Heart left ventricle (tissue), 16 donors: ENCODE measurements around the gene USP9X. TPM values are rescaled to one million over a fixed set of nuclear protein-coding genes. Genes with fewer than 3 reads are reported as not detected.

Source experiments
- ATAC-seq, 4 donors: fragments of 200-7000 bp; cut with Tn5 transposase; one replicate each; pipeline ENCODE4 v1.9.1; 2020 to 2022; ENCODE audit warnings: moderate library complexity in 4 of 4, mild to moderate bottlenecking in 3 of 4, moderate number of reproducible peaks in 1 of 4
- DNase-seq, 5 donors: peaks; one replicate each; pipeline ENCODE4 v3.0.0-alpha.2; 2020
- H3K27ac ChIP-seq, 12 donors: fragments of 200-600 bp; sonication (generic) in 4 of 12; one replicate each; pipeline versions ENCODE4 v1.5.0 to v1.8.0; 2016 to 2022; ENCODE audit warnings: mild to moderate bottlenecking in 2 of 12
- H3K27me3 ChIP-seq, 9 donors: fragments of 200-600 bp; sonication (generic) in 2 of 9; one replicate each; pipeline versions ENCODE4 v1.5.1 to v1.8.0; 2016 to 2022; ENCODE audit warnings: mild to moderate bottlenecking in 3 of 9
- H3K36me3 ChIP-seq, 9 donors: fragments of 200-600 bp; sonication (generic) in 2 of 9; one replicate each; pipeline versions ENCODE4 v1.5.0 to v1.8.0; 2018 to 2022; ENCODE audit warnings: mild to moderate bottlenecking in 2 of 9
- H3K4me1 ChIP-seq, 12 donors: fragments of 200-600 bp; sonication (generic) in 4 of 12; one replicate each; pipeline versions ENCODE4 v1.5.0 to v1.8.0; 2016 to 2022; ENCODE audit warnings: mild to moderate bottlenecking in 3 of 12
- H3K4me3 ChIP-seq, 12 donors: fragments of 200-600 bp; sonication (generic) in 4 of 12; one replicate each; pipeline versions ENCODE4 v1.5.0 to v1.8.0; 2017 to 2022; ENCODE audit warnings: mild to moderate bottlenecking in 9 of 12, moderate library complexity in 4 of 12
- H3K9me3 ChIP-seq, 12 donors: fragments of 200-600 bp; sonication (generic) in 4 of 12; one replicate each; pipeline versions ENCODE4 v1.5.0 to v1.8.0; 2016 to 2022; ENCODE audit warnings: mild to moderate bottlenecking in 1 of 12
- CTCF ChIP-seq, 12 donors: fragments of 200-600 bp; sonication (generic) in 4 of 12; IDR thresholded peaks; one replicate each; pipeline versions ENCODE4 v1.5.0 to v1.8.0; 2018 to 2022; ENCODE audit warnings: antibody characterized with exemption in 12 of 12, mild to moderate bottlenecking in 5 of 12
- POLR2A ChIP-seq, 2 donors: fragments of 450-650 bp; IDR thresholded peaks; one replicate each; pipeline ENCODE4 v1.6.1; 2017; ENCODE audit warnings: antibody characterized with exemption in 2 of 2, mild to moderate bottlenecking in 2 of 2, moderate library complexity in 2 of 2
- WGBS, 4 donors: extraction: QIAGEN DNeasy Blood & Tissue Kit in 2 of 4; methylation state at CpG; one replicate each; pipeline versions ENCODE4 v1.1.5 to v1.1.7; 2013 to 2018; 5-methylcytosine and 5-hydroxymethylcytosine counted together
- intact Hi-C, 10 donors: fragments of 100-400 bp; cut with DNase I; formaldehyde crosslinking; loops; one replicate each; pipeline versions ENCODE4 v1.11.1 to v1.14.2; 2022
- long read RNA-seq, 3 donors: library from polyadenylated mRNA; unstranded; transcript quantifications; one replicate each; pipeline ENCODE4 v2.0.0, GENCODE V29; 2020 to 2021
- polyA plus RNA-seq, 2 donors: library from polyadenylated mRNA; stranded (reverse); fragments of 200-250 nt; gene quantifications; one replicate each; pipeline ENCODE4 v1.2.3, GENCODE V29; 2013
- total RNA-seq, 9 donors: library from RNA; depleted of rRNA in 2 of 9; stranded (reverse); fragments of >200 nt in 2 of 9; fragmentation: NEBNext Ultra II Directional in 3 of 9; extraction: Animal tissue kit (Norgen Biotek cat#: 25700) in 3 of 9; gene quantifications; one replicate each; pipeline versions ENCODE4 v1.1.0 to v1.2.4, GENCODE V29; 2016 to 2023
- donor health status: ischemic (EF 13 %, LVEDD 7.1; RV severe dilation, severe dysfunction).
- donor health status: healthy with polysubstance abuse.
- donor health status: DM: no; HTN: yes; CAD: no.
- donor health status: DM: no; HTN: no; CAD: no.
- donor health status: ischemic (EF 25% LVEDD 6.9; RV normal size, moderate dysfunction).
- donor health status: ischemic (EF 25% LVEDD 5.7; RV mildly dilated, moderate dysfunction).
- donor health status: healthy.
- donor health status: DM: yes; HTN: yes; CAD: no.
- donor health status: ischemic (EF 35%, LVEDD 5.7; RV mildly dilated, moderate dysfunction).
- donor health status: nonischemic (EF 11% LVEDD 7.7; RV severe dilation, severe dysfunction).
- donor health status: DM: yes; HTN: yes; CAD: no.
- donor health status: PGD.
- donor health status: ischemic (EF 29% LVEDD 5.4; RV normal size, mild dysfunction).
- donor health status: nonischemic (EF 23%, LVEDD 6.1; RV moderate dilation, normal function).

USP9X gene
- 10 to 100 TPM; 54.6 to 80.1 (median 67.3) TPM for total RNA-seq
- 10 to 100 TPM in 1 of 2 donors, 1 to 10 TPM in 1; 9.5 to 22.1 TPM for polyA plus RNA-seq
- long read RNA-seq, donor 1, full-length matches to known transcripts = 3 of 29 reads
- long read RNA-seq, donor 1, partial matches to known transcripts = 24 of 29 reads
- long read RNA-seq, donor 1, other reads (novel, unspliced or antisense) = 2 of 29 reads
- long read RNA-seq, donor 2, partial matches to known transcripts = 34 of 41 reads
- long read RNA-seq, donor 2, other reads (novel, unspliced or antisense) = 7 of 41 reads
- long read RNA-seq, donor 3, full-length matches to known transcripts = 1 of 27 reads
- long read RNA-seq, donor 3, partial matches to known transcripts = 21 of 27 reads
- long read RNA-seq, donor 3, other reads (novel, unspliced or antisense) = 5 of 27 reads

GRCh38 chrX:41084893-41085511, at the start of gene USP9X:
Gene USP9X, plus strand, starts transcription at chrX:41085445. Its CDS starts 38,184 bp downstream, at chrX:41123629.
- TF ChIP-seq CTCF (IDR thresholded peaks at IDR 0.05) (peak in 1 of 12 donors; percentile 6), POLR2A (IDR thresholded peaks at IDR 0.05) (peak in 1 of 2 donors; percentile 72)
- Histone ChIP-seq H3K4me3 (peak within 1 kb of the TSS; percentile 52 to 99 (median 90)), H3K9me3 (no peaks in the 10 kb centered on the region), H3K27ac (peak within 1 kb of the TSS; percentile 90 to 100 (median 99)), H3K4me1 (peaks cover 0 to 42% (median 16%) of the 10 kb centered on the region in 12 donors), H3K27me3 (peaks cover 0 to 6% (median 0%) of the 10 kb centered on the region in 9 donors), H3K36me3 (peaks cover 0 to 6% (median 0%) of the 10 kb centered on the region in 9 donors)
- peak; percentile 85 to 93 (median 92) for ATAC-seq
- peak; percentile 90 to 93 (median 93) for DNase-seq
- 0 to 3% (median 1%) methylated on average over 28 to 55 of the region's 61 CpGs for WGBS, 4 donors
- intact Hi-C loops = loop anchor here in 7 of 10 donors (1.0 to 10.0 kb wide), 8 partner anchors 70 to 430 kb away; partner anchors contain the start of genes DDX3X (in 1 of the 7) and MED14 (in 1 of the 7)

GRCh38 chrX:41035582-41035981, 49.7 kb upstream of the USP9X start:
- no peak overlapping the region for H3K4me3 ChIP-seq
- 89 to 100% (median 95%) methylated on average over 1 of the region's 1 CpG for WGBS, 4 donors
- no peaks in the 10 kb centered on the region for H3K36me3 ChIP-seq
- no peak for DNase-seq
- H3K4me1 ChIP-seq = no peaks in the 10 kb centered on the region
- peaks cover 0 to 25% (median 0%) of the 10 kb centered on the region in 9 donors for H3K27me3 ChIP-seq
- no peak overlapping the region for H3K27ac ChIP-seq
- H3K9me3 ChIP-seq = peaks cover 0 to 4% (median 0%) of the 10 kb centered on the region in 12 donors
- TF ChIP-seq CTCF (IDR thresholded peaks at IDR 0.05) (no peak), POLR2A (IDR thresholded peaks at IDR 0.05) (no peak)
- no peak for ATAC-seq
- intact Hi-C loops = no loop called here

GRCh38 chrX:41036668-41037326, 48.4 kb upstream of the USP9X start:
- ATAC-seq = no peak
- Histone ChIP-seq H3K4me3 (no peak overlapping the region), H3K27me3 (peaks cover 0 to 16% (median 0%) of the 10 kb centered on the region in 9 donors), H3K4me1 (no peaks in the 10 kb centered on the region), H3K9me3 (peaks cover 0 to 4% (median 0%) of the 10 kb centered on the region in 12 donors), H3K36me3 (no peaks in the 10 kb centered on the region), H3K27ac (no peak overlapping the region)
- 85 to 93% (median 89%) methylated on average over 9 of the region's 9 CpGs for WGBS, 4 donors
- TF ChIP-seq CTCF (IDR thresholded peaks at IDR 0.05) = no peak
- no peak for TF ChIP-seq POLR2A (IDR thresholded peaks at IDR 0.05)
- intact Hi-C loops = no loop called here
- DNase-seq = no peak
